IMR-90 (cell line): ENCODE measurements around the gene PHEX. TPM values are rescaled to one million over a fixed set of nuclear protein-coding genes. Genes with fewer than 3 reads are reported as not detected.
A peak's percentile ranks its signal among the peaks of the same experiment; 100 is the strongest.

Experiments used
- ATAC-seq: fragments of 200-7000 bp; cut with Tn5 transposase; 2 replicates; pipeline ENCODE4 v1.9.1; 2020; ENCODE audit warnings: low read depth, mild to moderate bottlenecking, moderate library complexity
- BruUV-seq: library from RNA; stranded (reverse); fragments of 400-500 nt; replicated peaks from 2 replicates; lab custom pipeline; 2021; lab: Mats Ljungman, UMichigan
- CTCF ChIA-PET: fragments of 300-600 bp; formaldehyde crosslinking; extraction: SDS; loops from one replicate; lab custom pipeline; 2021; ENCODE audit warnings: antibody characterized with exemption; lab: Yijun Ruan, JAX
- POLR2A ChIA-PET: fragments of 300-600 bp; sonication (Branson Sonifier 250); formaldehyde crosslinking; loops from one replicate; lab custom pipeline; 2022; ENCODE audit warnings: antibody characterized with exemption; ENCODE audit not compliant: unreplicated experiment; lab: Charles Lee
- DNase-seq: peaks from one replicate; pipeline ENCODE4 v3.0.0; 2013
- H2AFZ ChIP-seq: replicated peaks from 2 replicates; pipeline ENCODE3; 2013; ENCODE audit warnings: low read length, mild to moderate bottlenecking; ENCODE audit not compliant: poor library complexity
- H2AK5ac ChIP-seq: 2 replicates; pipeline ENCODE4 v1.6.1; 2013; ENCODE audit warnings: low read depth, low read length, inconsistent platforms
- H2AK9ac ChIP-seq: replicated peaks from 2 replicates; pipeline ENCODE3; 2013; ENCODE audit warnings: mild to moderate bottlenecking, low read depth, low read length, moderate library complexity; ENCODE audit not compliant: poor library complexity
- H2BK120ac ChIP-seq: 2 replicates; pipeline ENCODE4 v1.6.1; 2013; ENCODE audit warnings: low read depth, low read length, inconsistent platforms
- H2BK15ac ChIP-seq: 3 replicates; pipeline ENCODE4 v1.6.1; 2013; ENCODE audit warnings: low read depth, low read length, inconsistent platforms
- H2BK20ac ChIP-seq: 2 replicates; pipeline ENCODE4 v1.6.1; 2013; ENCODE audit warnings: low read depth, mild to moderate bottlenecking, inconsistent platforms, low read length, moderate library complexity
- H2BK5ac ChIP-seq: 2 replicates; pipeline ENCODE4 v1.6.1; 2013; ENCODE audit warnings: mild to moderate bottlenecking, low read depth, low read length, inconsistent platforms; ENCODE audit not compliant: poor library complexity, severe bottlenecking
- H3K14ac ChIP-seq: replicated peaks from 2 replicates; pipeline ENCODE4 v1.6.1; 2013; ENCODE audit warnings: low read depth, low read length, inconsistent platforms
- H3K18ac ChIP-seq: 2 replicates; pipeline ENCODE4 v1.6.1; 2013; ENCODE audit warnings: low read depth, low read length, control low read depth
- H3K23ac ChIP-seq: 2 replicates; pipeline ENCODE4 v1.6.1; 2013; ENCODE audit warnings: low read depth, low read length, inconsistent platforms
- H3K27ac ChIP-seq: 2 replicates; pipeline ENCODE4 v1.5.1; 2013; ENCODE audit warnings: mild to moderate bottlenecking, control low read depth, low read length; ENCODE audit not compliant: insufficient read depth
- H3K27me3 ChIP-seq: 2 replicates; pipeline ENCODE4 v1.6.1; 2013; ENCODE audit warnings: low read length; ENCODE audit not compliant: control insufficient read depth, insufficient read depth
- H3K36me3 ChIP-seq: 2 replicates; pipeline ENCODE4 v1.6.1; 2013; ENCODE audit warnings: low read length, mixed read lengths; ENCODE audit not compliant: control insufficient read depth, insufficient read depth
- H3K4ac ChIP-seq: 2 replicates; pipeline ENCODE4 v1.6.1; 2013; ENCODE audit warnings: low read depth, low read length, inconsistent platforms
- H3K4me1 ChIP-seq: 2 replicates; pipeline ENCODE4 v1.6.1; 2013; ENCODE audit warnings: low read length, mixed read lengths; ENCODE audit not compliant: control insufficient read depth, insufficient read depth
- H3K4me2 ChIP-seq: 2 replicates; pipeline ENCODE4 v1.6.1; 2013; ENCODE audit warnings: low read depth, mild to moderate bottlenecking, control low read depth, low read length, moderate library complexity
- H3K4me3 ChIP-seq: 2 replicates; pipeline ENCODE4 v1.5.1; 2013; ENCODE audit warnings: low read depth, mild to moderate bottlenecking, control low read depth, low read length, moderate library complexity; ENCODE audit not compliant: insufficient read depth
- H3K56ac ChIP-seq: 2 replicates; pipeline ENCODE4 v1.6.1; 2013; ENCODE audit warnings: low read length, inconsistent platforms; ENCODE audit not compliant: insufficient read depth; ENCODE audit errors: extremely low read depth
- H3K79me1 ChIP-seq, 2 experiments: 2 replicates each; pipeline ENCODE4 v1.6.1; 2013; ENCODE audit warnings: low read length in 2 of 2, inconsistent platforms in 1 of 2, low read depth in 1 of 2
- H3K9ac ChIP-seq: 2 replicates; pipeline ENCODE4 v1.6.1; 2013; ENCODE audit warnings: low read depth, low read length, control low read depth
- H3K9me1 ChIP-seq: 2 replicates; pipeline ENCODE4 v1.6.1; 2013; ENCODE audit warnings: low read length, inconsistent platforms; ENCODE audit not compliant: insufficient read depth
- H3K9me3 ChIP-seq: 2 replicates; pipeline ENCODE4 v1.6.1; 2013; ENCODE audit warnings: low read length; ENCODE audit not compliant: control insufficient read depth, insufficient read depth
- H4K20me1 ChIP-seq: 2 replicates; pipeline ENCODE4 v1.6.1; 2013; ENCODE audit warnings: low read length, inconsistent platforms; ENCODE audit not compliant: insufficient read depth
- H4K5ac ChIP-seq: 2 replicates; pipeline ENCODE4 v1.6.1; 2013; ENCODE audit warnings: mild to moderate bottlenecking, low read depth, low read length, control low read depth
- H4K8ac ChIP-seq, 2 experiments: 2 replicates each; pipeline ENCODE4 v1.6.1; 2013; ENCODE audit warnings: low read depth in 2 of 2, low read length in 2 of 2, control low read depth in 1 of 2, inconsistent platforms in 1 of 2
- H4K91ac ChIP-seq: 2 replicates; pipeline ENCODE4 v1.6.1; 2013; ENCODE audit warnings: low read depth, low read length, inconsistent platforms; ENCODE audit not compliant: insufficient read depth
- BHLHE40 ChIP-seq: fragments of 150-350 bp; IDR thresholded peaks from 2 replicates; pipeline ENCODE4 v1.6.1; 2016; ENCODE audit warnings: mild to moderate bottlenecking, low read depth, low read length
- CEBPB ChIP-seq: IDR thresholded peaks from 2 replicates; pipeline ENCODE4 v1.6.1; 2012; ENCODE audit warnings: low read depth, low read length, improper control_type of control experiment
- MAFK ChIP-seq: IDR thresholded peaks from 2 replicates; pipeline ENCODE4 v1.6.1; 2012; ENCODE audit warnings: low read depth, low read length, improper control_type of control experiment
- MAZ ChIP-seq: IDR thresholded peaks from 2 replicates; pipeline ENCODE4 v1.6.1; 2012; ENCODE audit warnings: low read depth, mild to moderate bottlenecking, low read length, improper control_type of control experiment, moderate library complexity, borderline replicate concordance
- MXI1 ChIP-seq: IDR thresholded peaks from 2 replicates; pipeline ENCODE4 v1.6.1; 2012; ENCODE audit warnings: low read depth, mild to moderate bottlenecking, low read length, moderate library complexity, borderline replicate concordance
- POLR2A ChIP-seq: IDR thresholded peaks from 2 replicates; pipeline ENCODE4 v1.6.1; 2012; ENCODE audit warnings: mild to moderate bottlenecking, low read depth, low read length
- RFX5 ChIP-seq: IDR thresholded peaks from 2 replicates; pipeline ENCODE4 v1.8.0; 2012; ENCODE audit warnings: low read depth, mild to moderate bottlenecking, low read length, moderate library complexity
- SMC3 ChIP-seq: fragments of 150-350 bp; IDR thresholded peaks from 2 replicates; pipeline ENCODE4 v1.6.1; 2016; ENCODE audit warnings: low read depth, mild to moderate bottlenecking, antibody characterized with exemption, low read length, moderate library complexity
- WGBS, 2 experiments: methylation state at CpG; one replicate each; pipeline versions ENCODE4 v1.1.5 to v1.1.7; 2013; ENCODE audit warnings: missing lambda C conversion rate in 2 of 2; ENCODE audit not compliant: insufficient read length in 1 of 2; ENCODE audit errors: extremely low coverage in 2 of 2; 5-methylcytosine and 5-hydroxymethylcytosine counted together
- dilution Hi-C: fragments of 300-500 bp; cut with HindIII; formaldehyde crosslinking; loops from one replicate; pipeline ENCODE4 v1.14.3; 2018; ENCODE audit warnings: low sequenced_read_pairs; ENCODE audit not compliant: unreplicated experiment
- in situ Hi-C: fragments of 300-500 bp; cut with MboI; formaldehyde crosslinking; loops from 3 replicates; pipeline ENCODE4 v1.14.3; 2019; ENCODE audit warnings: low sequenced_read_pairs, inconsistent platforms, mixed read lengths
- intact Hi-C: fragments of 100-400 bp; cut with micrococcal nuclease; formaldehyde crosslinking; loops from 2 replicates; pipeline ENCODE4 v1.10.0; 2022
- polyA plus RNA-seq, 3 experiments: library from polyadenylated mRNA; depleted of rRNA; stranded (reverse); fragments of >200 nt; gene quantifications; 2 replicates each; pipeline ENCODE4 v1.2.3, GENCODE V29; 2012; ENCODE audit warnings: low replicate concordance in 1 of 3
- total RNA-seq: library from RNA; depleted of rRNA; stranded (reverse); fragments of >200 nt; gene quantifications from 2 replicates; pipeline ENCODE4 v1.2.3, GENCODE V29; 2012
- TF ChIP-seq, protein P1 (sequence below): fragments of 150-350 bp; IDR thresholded peaks from 2 replicates; pipeline ENCODE4 v1.6.1; 2016; ENCODE audit warnings: low read depth, mild to moderate bottlenecking, low read length, moderate library complexity, borderline replicate concordance
- TF ChIP-seq, protein P2 (sequence below): conservative IDR thresholded peaks from 2 replicates; pipeline ENCODE4 v1.5.1; 2012; ENCODE audit warnings: mild to moderate bottlenecking, low read depth, low read length, improper control_type of control experiment
- TF ChIP-seq, protein P3 (sequence below): fragments of 150-350 bp; IDR thresholded peaks from 2 replicates; pipeline ENCODE4 v1.6.1; 2017; ENCODE audit warnings: mild to moderate bottlenecking, antibody characterized with exemption, low read length, low read depth

The PHEX gene
- total and polyA plus RNA-seq, 2 of the 4 experiments (the other 2 are of a cell fraction) = 0.10 to 0.18 TPM

DNA sequence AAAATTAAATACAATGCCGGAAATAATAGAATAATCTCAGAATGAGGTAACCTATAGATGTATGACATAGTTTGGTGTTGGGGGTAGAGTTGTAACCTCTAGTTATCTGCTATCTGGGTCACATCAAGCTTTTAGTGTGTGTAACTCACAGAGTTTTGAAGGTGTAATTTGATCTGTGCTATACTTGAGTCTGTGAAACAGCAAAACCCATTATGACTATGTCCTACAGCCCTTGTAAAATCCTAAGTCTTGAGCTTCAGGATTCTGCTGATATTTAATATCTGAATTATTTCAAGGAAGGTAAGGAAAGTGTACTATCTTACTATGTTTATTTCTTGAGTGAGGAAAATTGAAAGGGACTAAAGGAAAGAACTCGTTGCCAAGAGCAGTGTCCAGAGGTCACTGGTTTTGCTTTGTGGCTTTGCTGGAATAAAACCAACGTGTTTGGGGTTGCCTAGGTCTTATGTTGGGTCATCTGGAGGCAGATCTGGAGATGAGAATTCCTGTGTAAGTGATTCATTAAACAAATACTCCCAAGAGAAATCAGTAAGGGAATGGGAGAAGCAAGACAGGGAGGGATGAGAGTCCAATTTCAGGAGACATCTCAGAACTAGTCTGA, 132.8 kb downstream of the PHEX start:
- H3K4me2 ChIP-seq = no peak overlapping the region
- H2AK5ac ChIP-seq = no peak overlapping the region
- H3K4ac ChIP-seq = no peak overlapping the region
- no peaks in the 10 kb centered on the region for H4K20me1 ChIP-seq
- no peak overlapping the region for H4K8ac ChIP-seq
- intact Hi-C loops = no loop called here
- H3K56ac ChIP-seq = no peak overlapping the region
- no peak overlapping the region for H4K5ac ChIP-seq
- no peaks in the 10 kb centered on the region for H3K4me1 ChIP-seq
- no peaks in the 10 kb centered on the region for H3K79me1 ChIP-seq
- H2BK120ac ChIP-seq = no peak overlapping the region
- ChIA-PET POLR2A (no interaction called here), CTCF (no interaction called here)
- H4K91ac ChIP-seq = no peak overlapping the region
- no peak overlapping the region for H2AFZ ChIP-seq
- DNase-seq (peak; percentile 36), ATAC-seq (no peak)
- in situ Hi-C loops = no loop called here
- no TSS peak for BruUV-seq
- H2BK15ac ChIP-seq = no peak overlapping the region; the same call in 2 of the 3 replicates
- no peak overlapping the region for H3K14ac ChIP-seq
- H2BK5ac ChIP-seq = no peak overlapping the region
- H3K27ac ChIP-seq = no peak overlapping the region
- H3K23ac ChIP-seq = no peak overlapping the region
- no CpG with 5 or more reads among the region's 3 CpGs for WGBS, 2 experiments
- H3K9ac ChIP-seq = no peak overlapping the region
- H3K27me3 ChIP-seq = 0 out of 2 replicates have a peak, but pooled peaks cover 1% of the 10 kb centered on the region
- H3K18ac ChIP-seq = no peak overlapping the region
- dilution Hi-C loops = no loop called here
- H2BK20ac ChIP-seq = no peak overlapping the region
- no peak overlapping the region for H3K4me3 ChIP-seq
- TF ChIP-seq POLR2A = no peak
- TF ChIP-seq MXI1 = no peak
- TF ChIP-seq CEBPB = no peak
- TF ChIP-seq, protein P1, sequence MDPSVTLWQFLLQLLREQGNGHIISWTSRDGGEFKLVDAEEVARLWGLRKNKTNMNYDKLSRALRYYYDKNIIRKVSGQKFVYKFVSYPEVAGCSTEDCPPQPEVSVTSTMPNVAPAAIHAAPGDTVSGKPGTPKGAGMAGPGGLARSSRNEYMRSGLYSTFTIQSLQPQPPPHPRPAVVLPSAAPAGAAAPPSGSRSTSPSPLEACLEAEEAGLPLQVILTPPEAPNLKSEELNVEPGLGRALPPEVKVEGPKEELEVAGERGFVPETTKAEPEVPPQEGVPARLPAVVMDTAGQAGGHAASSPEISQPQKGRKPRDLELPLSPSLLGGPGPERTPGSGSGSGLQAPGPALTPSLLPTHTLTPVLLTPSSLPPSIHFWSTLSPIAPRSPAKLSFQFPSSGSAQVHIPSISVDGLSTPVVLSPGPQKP = no peak
- TF ChIP-seq MAZ = no peak
- no peak for TF ChIP-seq BHLHE40
- TF ChIP-seq MAFK = no peak
- TF ChIP-seq SMC3 = no peak
- TF ChIP-seq, protein P2, sequence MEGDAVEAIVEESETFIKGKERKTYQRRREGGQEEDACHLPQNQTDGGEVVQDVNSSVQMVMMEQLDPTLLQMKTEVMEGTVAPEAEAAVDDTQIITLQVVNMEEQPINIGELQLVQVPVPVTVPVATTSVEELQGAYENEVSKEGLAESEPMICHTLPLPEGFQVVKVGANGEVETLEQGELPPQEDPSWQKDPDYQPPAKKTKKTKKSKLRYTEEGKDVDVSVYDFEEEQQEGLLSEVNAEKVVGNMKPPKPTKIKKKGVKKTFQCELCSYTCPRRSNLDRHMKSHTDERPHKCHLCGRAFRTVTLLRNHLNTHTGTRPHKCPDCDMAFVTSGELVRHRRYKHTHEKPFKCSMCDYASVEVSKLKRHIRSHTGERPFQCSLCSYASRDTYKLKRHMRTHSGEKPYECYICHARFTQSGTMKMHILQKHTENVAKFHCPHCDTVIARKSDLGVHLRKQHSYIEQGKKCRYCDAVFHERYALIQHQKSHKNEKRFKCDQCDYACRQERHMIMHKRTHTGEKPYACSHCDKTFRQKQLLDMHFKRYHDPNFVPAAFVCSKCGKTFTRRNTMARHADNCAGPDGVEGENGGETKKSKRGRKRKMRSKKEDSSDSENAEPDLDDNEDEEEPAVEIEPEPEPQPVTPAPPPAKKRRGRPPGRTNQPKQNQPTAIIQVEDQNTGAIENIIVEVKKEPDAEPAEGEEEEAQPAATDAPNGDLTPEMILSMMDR = no peak
- TF ChIP-seq RFX5 = no peak
- TF ChIP-seq, protein P3, sequence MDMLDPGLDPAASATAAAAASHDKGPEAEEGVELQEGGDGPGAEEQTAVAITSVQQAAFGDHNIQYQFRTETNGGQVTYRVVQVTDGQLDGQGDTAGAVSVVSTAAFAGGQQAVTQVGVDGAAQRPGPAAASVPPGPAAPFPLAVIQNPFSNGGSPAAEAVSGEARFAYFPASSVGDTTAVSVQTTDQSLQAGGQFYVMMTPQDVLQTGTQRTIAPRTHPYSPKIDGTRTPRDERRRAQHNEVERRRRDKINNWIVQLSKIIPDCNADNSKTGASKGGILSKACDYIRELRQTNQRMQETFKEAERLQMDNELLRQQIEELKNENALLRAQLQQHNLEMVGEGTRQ = no peak
- H2AK9ac ChIP-seq = no peak overlapping the region
- no peaks in the 10 kb centered on the region for H3K9me1 ChIP-seq
- no peaks in the 10 kb centered on the region for H3K36me3 ChIP-seq
- H3K9me3 ChIP-seq = no peaks in the 10 kb centered on the region
